HUES48 (cell line): ENCODE measurements around the gene NARF.

Experiments used
- H3K27ac ChIP-seq: one replicate; pipeline ENCODE4 v1.7.0; 2013; ENCODE audit warnings: low read depth, low read length, inconsistent platforms
- H3K27me3 ChIP-seq: 2 replicates; pipeline ENCODE4 v1.6.1; 2013; ENCODE audit warnings: mild to moderate bottlenecking, low read length; ENCODE audit not compliant: control insufficient read depth, insufficient read depth
- H3K36me3 ChIP-seq: 2 replicates; pipeline ENCODE4 v1.6.1; 2013; ENCODE audit warnings: low read length; ENCODE audit not compliant: control insufficient read depth, insufficient read depth
- H3K4me1 ChIP-seq: 2 replicates; pipeline ENCODE4 v1.6.1; 2013; ENCODE audit warnings: mild to moderate bottlenecking, low read length; ENCODE audit not compliant: control insufficient read depth, insufficient read depth
- H3K4me3 ChIP-seq: 2 replicates; pipeline ENCODE4 v1.5.1; 2013; ENCODE audit warnings: mild to moderate bottlenecking, low read depth, low read length
- H3K9ac ChIP-seq: 2 replicates; pipeline ENCODE4 v1.6.1; 2013; ENCODE audit warnings: mild to moderate bottlenecking, low read depth, low read length, moderate library complexity
- H3K9me3 ChIP-seq: 2 replicates; pipeline ENCODE4 v1.6.1; 2013; ENCODE audit warnings: low read length; ENCODE audit not compliant: control insufficient read depth, insufficient read depth

The NARF gene

DNA sequence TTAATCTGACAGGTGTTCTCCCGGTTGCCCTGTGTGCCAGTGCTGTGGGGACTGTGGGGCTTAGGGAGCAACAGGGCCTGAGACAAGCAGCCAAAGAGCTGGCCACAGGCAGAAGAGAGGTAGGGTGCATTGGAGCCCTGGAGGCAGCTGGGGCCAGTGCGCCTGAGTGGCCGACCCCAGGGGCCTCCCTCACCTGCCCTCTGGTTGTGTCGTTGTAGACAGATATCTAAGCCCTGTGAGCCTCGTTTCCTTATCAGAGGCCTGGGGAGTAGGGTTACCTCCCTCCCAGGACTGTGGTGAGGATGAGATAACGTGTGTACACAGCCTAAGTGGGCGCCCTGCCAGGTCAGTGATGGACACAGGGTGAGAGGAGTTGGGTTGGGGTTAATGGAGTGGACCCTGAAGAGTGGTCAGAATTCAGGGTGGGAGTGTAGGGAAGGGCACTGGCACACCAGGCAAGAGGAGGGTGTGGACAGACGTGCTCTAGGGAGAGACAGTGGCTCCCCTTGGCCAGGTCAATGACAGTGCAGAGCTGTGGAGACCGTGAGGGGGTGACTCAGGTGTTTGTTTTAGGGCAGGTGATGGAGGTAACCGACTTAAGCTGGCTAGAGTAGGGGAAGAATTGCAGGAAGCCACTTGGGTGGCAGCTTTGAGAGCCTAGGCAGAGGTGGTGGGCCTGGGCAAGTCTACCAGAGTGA is 3.4 kb downstream of the NARF start:
- H3K4me1 ChIP-seq = peaks cover 5% of the 10 kb centered on the region; the same call in 1 of the 2 replicates
- no peak overlapping the region for H3K27ac ChIP-seq
- no peak overlapping the region for H3K4me3 ChIP-seq
- H3K9ac ChIP-seq = no peak overlapping the region
- H3K9me3 ChIP-seq = no peaks in the 10 kb centered on the region
- H3K36me3 ChIP-seq = peaks cover 62% of the 10 kb centered on the region
- H3K27me3 ChIP-seq = no peaks in the 10 kb centered on the region

DNA sequence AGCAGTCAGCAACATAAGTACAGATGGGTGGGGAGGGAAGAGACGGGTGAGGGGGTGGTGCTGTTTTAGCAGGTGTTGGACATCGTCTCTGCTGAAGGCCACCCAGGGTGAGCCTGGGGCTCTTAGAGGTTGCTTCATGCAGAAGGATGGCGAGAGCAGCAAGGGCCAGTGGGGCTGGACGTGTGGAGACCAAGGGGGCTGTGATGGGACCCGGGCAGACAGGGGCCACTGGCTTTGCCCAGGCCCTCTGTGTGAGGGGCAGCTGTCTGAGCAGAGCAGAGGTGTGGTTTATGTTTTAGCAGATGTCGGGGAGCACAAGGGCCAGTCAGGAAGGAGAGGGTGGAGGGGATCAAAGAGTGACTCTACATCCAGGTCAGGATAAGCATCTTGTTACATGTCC is 4.8 kb downstream of the NARF start:
- Histone ChIP-seq H3K4me3 (no peak overlapping the region), H3K27me3 (no peaks in the 10 kb centered on the region), H3K36me3 (peaks cover 64% of the 10 kb centered on the region), H3K4me1 (no peaks in the 10 kb centered on the region), H3K9me3 (no peaks in the 10 kb centered on the region), H3K9ac (no peak overlapping the region), H3K27ac (no peak overlapping the region)

DNA sequence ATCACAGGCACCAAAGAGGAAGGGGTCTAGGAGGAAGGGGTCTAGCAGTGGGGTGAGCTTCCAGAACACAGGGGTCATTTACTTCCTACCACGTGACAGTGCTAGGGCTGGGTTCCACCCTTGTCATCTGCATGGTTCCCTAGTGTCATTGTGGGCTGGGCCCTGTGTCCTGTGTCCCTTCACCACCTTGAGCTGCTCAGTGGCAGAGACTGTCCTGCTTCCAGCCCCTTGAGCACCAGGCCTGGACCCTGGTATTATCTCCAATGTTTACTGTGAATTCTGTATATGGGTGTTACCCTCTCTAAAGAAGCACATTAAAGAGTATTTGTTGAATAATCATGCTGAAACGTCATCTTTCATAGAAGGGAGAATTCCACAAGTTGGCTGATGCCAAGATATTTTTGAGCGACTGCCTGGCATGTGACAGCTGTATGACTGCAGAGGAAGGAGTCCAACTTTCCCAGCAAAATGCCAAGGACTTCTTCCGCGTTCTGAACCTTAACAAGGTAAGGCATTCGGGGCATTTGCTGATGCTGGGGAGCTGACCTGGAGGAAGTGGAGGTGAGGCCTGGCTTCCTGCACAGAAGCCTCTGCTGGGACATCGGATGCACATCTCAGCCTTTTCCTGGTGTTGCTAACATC is 5.5 kb downstream of the NARF start:
- H3K27ac ChIP-seq = no peak overlapping the region
- H3K4me1 ChIP-seq = no peaks in the 10 kb centered on the region
- no peaks in the 10 kb centered on the region for H3K9me3 ChIP-seq
- H3K36me3 ChIP-seq = peaks cover 70% of the 10 kb centered on the region
- H3K27me3 ChIP-seq = no peaks in the 10 kb centered on the region
- H3K4me3 ChIP-seq = no peak overlapping the region
- H3K9ac ChIP-seq = no peak overlapping the region

DNA sequence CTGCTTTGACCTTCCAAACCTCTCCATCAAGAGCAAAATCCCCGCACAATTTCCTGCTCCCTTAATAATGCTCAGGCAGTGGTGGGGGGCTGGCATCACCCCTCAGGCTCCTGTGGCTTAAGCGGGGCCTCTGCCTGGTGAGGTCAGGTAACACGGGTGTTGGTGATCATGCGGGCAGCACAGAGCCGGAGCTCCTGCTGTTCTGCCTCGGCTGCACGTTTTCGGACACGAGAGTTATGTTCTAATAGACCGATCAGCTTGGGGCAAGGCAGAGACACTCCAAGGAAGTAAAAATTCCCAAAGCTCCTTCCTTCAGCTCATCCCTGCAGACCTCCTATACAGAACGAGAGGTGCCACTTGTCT is 6.0 kb downstream of the NARF start:
- Histone ChIP-seq H3K27me3 (no peaks in the 10 kb centered on the region), H3K4me1 (no peaks in the 10 kb centered on the region), H3K9ac (no peak overlapping the region), H3K9me3 (no peaks in the 10 kb centered on the region), H3K36me3 (peaks cover 75% of the 10 kb centered on the region), H3K4me3 (no peak overlapping the region), H3K27ac (no peak overlapping the region)

DNA sequence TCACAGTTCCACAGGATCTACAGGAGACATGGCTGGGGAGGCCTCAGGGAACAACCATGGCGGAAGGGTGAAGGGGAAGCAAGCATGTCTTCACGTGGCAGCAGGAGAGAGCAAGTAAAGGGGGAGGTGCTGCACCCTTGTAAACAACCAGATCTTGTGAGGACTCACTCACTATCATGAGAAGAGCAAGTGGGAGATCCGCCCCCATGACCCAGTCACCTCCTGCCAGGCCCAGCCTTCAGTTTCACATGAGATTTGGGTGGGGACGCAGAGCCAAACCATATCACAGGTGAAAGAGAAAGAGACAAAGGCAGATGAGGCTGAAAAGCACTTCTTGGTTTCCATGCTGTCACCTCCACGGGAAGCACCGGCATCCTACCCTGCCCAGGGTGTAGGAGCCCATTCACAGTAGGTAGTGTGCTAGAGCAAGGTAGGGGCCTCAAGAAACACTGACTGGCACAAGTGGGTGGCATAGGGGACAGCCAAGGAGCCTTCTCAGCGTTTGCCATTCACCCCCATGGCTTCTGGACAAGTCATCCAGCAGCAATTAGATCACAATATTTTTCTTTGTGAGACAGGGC is 6.6 kb downstream of the NARF start:
- no peaks in the 10 kb centered on the region for H3K4me1 ChIP-seq
- no peak overlapping the region for H3K4me3 ChIP-seq
- no peaks in the 10 kb centered on the region for H3K9me3 ChIP-seq
- H3K27me3 ChIP-seq = no peaks in the 10 kb centered on the region
- H3K9ac ChIP-seq = no peak overlapping the region
- H3K36me3 ChIP-seq = peaks cover 76% of the 10 kb centered on the region
- no peak overlapping the region for H3K27ac ChIP-seq

DNA sequence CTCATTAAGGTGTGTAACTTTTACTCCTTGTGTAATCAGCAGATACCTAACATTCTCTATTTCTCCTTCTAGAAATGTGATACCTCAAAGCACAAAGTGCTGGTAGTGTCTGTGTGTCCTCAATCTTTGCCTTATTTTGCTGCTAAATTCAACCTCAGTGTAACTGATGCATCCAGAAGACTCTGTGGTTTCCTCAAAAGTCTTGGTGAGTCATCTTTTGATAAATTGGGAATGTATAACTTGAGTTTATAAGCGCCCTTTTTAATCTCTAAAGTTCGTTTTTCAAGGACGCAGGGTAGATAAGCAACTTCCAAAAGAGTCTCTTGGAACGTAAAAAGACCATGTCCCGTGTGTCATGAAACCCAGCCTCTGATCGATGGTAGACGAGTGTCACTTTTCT is 10.2 kb downstream of the NARF start:
- no peaks in the 10 kb centered on the region for H3K4me1 ChIP-seq
- H3K36me3 ChIP-seq = peaks cover 57% of the 10 kb centered on the region
- H3K27ac ChIP-seq = no peak overlapping the region
- no peak overlapping the region for H3K4me3 ChIP-seq
- H3K9ac ChIP-seq = no peak overlapping the region
- no peaks in the 10 kb centered on the region for H3K27me3 ChIP-seq
- no peaks in the 10 kb centered on the region for H3K9me3 ChIP-seq

DNA sequence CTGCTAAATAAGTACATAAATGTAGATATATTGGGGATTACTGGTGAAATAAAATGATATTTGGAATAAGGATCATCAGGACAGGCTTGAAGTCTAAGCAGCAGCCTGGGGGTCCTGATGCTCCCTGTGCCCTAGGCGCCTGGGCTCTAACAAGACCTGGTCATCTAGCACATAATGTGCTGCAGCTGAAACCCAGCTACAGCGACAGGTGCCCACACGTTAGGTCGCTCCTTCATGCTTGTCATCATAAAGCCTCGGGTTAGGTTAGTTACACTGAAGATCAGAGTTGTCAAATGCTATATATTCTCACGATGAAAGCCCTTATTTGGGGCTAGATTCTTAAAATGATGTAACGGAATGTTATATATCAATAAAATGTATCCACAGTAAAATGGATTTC is 11.5 kb downstream of the NARF start:
- Histone ChIP-seq H3K27ac (no peak overlapping the region), H3K9ac (no peak overlapping the region), H3K36me3 (peaks cover 57% of the 10 kb centered on the region), H3K27me3 (no peaks in the 10 kb centered on the region), H3K4me1 (no peaks in the 10 kb centered on the region), H3K9me3 (no peaks in the 10 kb centered on the region), H3K4me3 (no peak overlapping the region)

DNA sequence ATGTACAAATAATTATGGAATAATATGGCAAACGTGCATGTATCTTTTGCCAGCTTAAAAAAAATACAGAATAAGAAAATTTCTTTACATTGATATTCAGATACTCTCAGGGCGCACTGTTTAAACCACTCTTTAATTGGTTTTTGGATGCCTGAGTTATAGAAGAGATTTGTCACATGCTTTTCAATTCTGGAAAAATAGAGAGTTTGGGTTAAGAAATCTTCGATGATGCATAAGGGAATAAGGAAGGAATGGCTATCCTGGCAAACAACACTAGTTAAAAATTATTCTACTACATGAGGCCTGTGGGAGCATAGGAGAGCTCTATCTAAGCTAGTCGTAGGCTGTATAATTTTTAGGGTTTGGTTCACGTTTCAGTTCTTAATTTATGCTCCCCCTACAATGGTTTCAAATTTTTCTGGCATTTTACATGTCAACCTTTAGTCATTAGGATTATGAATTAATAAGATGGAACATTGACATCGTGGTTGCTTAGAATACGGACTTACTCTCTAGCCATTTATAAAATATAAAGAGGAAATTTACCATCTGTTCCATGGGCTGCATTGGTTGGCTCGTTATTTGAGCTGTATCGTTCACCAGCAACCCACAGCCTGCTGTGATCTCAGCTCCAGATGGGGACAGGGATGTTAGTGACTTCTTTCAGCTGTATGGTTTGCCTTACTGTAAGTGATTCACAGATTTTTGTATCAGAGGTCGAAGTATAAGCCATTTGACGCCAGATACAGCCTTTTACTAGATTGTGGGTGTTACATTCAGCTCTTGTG is 15.9 kb downstream of the NARF start:
- Histone ChIP-seq H3K4me1 (no peaks in the 10 kb centered on the region), H3K36me3 (peaks cover 55% of the 10 kb centered on the region), H3K27me3 (no peaks in the 10 kb centered on the region), H3K4me3 (no peak overlapping the region), H3K9ac (no peak overlapping the region), H3K9me3 (no peaks in the 10 kb centered on the region), H3K27ac (no peak overlapping the region)

DNA sequence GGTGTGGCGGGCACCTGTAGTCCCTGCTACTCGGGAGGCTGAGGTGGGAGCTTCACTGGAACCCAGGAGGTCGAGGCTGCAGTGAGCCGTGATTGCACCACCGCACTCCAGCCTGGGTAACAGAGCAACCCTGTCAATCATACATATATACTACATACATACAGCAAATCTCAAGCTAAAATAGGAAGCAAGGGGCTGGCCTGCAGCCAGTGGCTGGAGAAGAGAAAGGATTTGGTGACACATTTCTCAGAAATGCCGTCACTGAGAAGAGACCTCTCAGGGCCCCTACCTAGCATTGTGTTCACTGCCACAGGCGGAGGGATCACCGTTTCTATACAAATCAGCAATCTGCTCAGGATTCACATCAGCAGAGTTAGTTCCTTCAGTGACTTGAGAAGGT is 16.9 kb downstream of the NARF start:
- H3K36me3 ChIP-seq = peaks cover 59% of the 10 kb centered on the region
- no peak overlapping the region for H3K27ac ChIP-seq
- H3K4me3 ChIP-seq = no peak overlapping the region
- no peaks in the 10 kb centered on the region for H3K9me3 ChIP-seq
- no peak overlapping the region for H3K9ac ChIP-seq
- no peaks in the 10 kb centered on the region for H3K4me1 ChIP-seq
- H3K27me3 ChIP-seq = no peaks in the 10 kb centered on the region

DNA sequence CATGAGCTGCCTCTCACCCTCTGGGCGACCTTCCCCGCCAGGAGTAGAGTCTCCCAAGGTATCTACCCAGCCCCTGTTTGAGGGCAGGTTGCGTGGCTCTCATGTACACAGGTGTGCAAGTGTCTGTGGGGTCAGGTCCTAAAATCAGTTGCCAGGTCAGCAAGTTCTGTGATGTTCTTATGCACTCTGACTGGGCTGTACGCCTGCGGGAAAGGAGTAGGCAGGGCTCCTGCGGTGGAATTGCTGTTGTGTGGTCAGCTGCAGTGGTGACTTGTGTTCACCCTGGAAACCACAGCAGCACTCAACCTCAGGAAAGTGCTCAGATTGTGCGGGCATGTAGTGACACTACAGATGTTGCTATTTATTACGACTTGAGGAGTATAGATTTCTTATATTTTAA is 19.4 kb downstream of the NARF start:
- H3K27me3 ChIP-seq = no peaks in the 10 kb centered on the region
- H3K9ac ChIP-seq = no peak overlapping the region
- H3K9me3 ChIP-seq = no peaks in the 10 kb centered on the region
- H3K4me3 ChIP-seq = no peak overlapping the region
- H3K4me1 ChIP-seq = no peaks in the 10 kb centered on the region
- no peak overlapping the region for H3K27ac ChIP-seq
- peaks cover 68% of the 10 kb centered on the region for H3K36me3 ChIP-seq

DNA sequence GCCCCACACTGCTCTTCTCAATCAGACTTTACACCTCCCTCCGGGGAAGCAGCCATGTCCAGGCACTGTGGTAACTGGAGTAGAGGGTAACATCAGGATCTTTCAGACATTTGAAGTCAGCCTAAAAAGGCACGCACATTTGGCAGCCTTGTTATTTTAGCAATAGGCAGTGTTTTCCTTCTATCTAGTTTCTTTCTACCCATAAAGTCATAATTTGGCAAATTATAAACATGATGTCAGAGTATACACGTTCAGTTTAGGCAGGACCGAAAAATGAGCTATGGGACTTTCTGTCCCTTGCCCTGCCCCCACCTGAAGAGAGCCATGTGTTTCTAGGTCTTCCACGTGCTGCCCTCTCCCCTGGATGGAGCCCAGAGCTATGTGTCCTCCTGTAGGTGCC is 21.1 kb downstream of the NARF start:
- Histone ChIP-seq H3K27ac (no peak overlapping the region), H3K27me3 (no peaks in the 10 kb centered on the region), H3K36me3 (peaks cover 75% of the 10 kb centered on the region), H3K9ac (no peak overlapping the region), H3K4me3 (no peak overlapping the region), H3K4me1 (no peaks in the 10 kb centered on the region), H3K9me3 (no peaks in the 10 kb centered on the region)
